Stimulated activated naive CD4-positive, alpha-beta T cell (primary cell): Measurements from ENCODE around the gene GALNT8.
"Not testable (repeated sequence)": the region's sequence is repeated elsewhere in the genome, so short reads cannot be mapped to it uniquely, and the experiment has no call there.

Source experiments
- DNase-seq, 6 experiments: peaks; one replicate each; lab custom pipeline; 2025; lab: John Stamatoyannopoulos, UW

Gene GALNT8

GRCh38 chr12:4744709-4745108 is 24.5 kb downstream of the GALNT8 start:
- no peak for DNase-seq

- DNase-seq = no peak
These were observed 25.0 kb downstream of the GALNT8 start for GRCh38 chr12:4745249-4745648.

GRCh38 chr12:4751654-4752053 is 31.5 kb downstream of the GALNT8 start:
- DNase-seq = not testable (repeated sequence)

GRCh38 chr12:4762773-4763172 is 42.6 kb downstream of the GALNT8 start:
- no peak for DNase-seq

- no peak for DNase-seq
These were observed 43.3 kb downstream of the GALNT8 start for GRCh38 chr12:4763549-4763948.

GRCh38 chr12:4766445-4766844 is 46.2 kb downstream of the GALNT8 start:
- no peak for DNase-seq

- no peak for DNase-seq
These were observed 47.0 kb downstream of the GALNT8 start for GRCh38 chr12:4767186-4767585.

GRCh38 chr12:4768341-4768740 is 48.1 kb downstream of the GALNT8 start:
- no peak for DNase-seq

- DNase-seq = no peak
These were observed 48.9 kb downstream of the GALNT8 start for GRCh38 chr12:4769073-4769472.

- DNase-seq = no peak
These were observed 51.2 kb downstream of the GALNT8 start for GRCh38 chr12:4771172-4771959.

- DNase-seq = no peak
These were observed 51.9 kb downstream of the GALNT8 start for GRCh38 chr12:4771960-4772566.

- no peak for DNase-seq
These were observed 55.7 kb downstream of the GALNT8 start for GRCh38 chr12:4775936-4776335.

GRCh38 chr12:4779749-4780148 is 59.5 kb downstream of the GALNT8 start:
- no peak for DNase-seq

- DNase-seq = no peak
These were observed 60.7 kb downstream of the GALNT8 start for GRCh38 chr12:4780641-4781611.

- DNase-seq = no peak
These were observed 64.3 kb downstream of the GALNT8 start for GRCh38 chr12:4784404-4785054.

- no peak for DNase-seq
These were observed 66.6 kb downstream of the GALNT8 start for GRCh38 chr12:4786795-4787194.

- DNase-seq = no peak
These were observed 67.8 kb downstream of the GALNT8 start for GRCh38 chr12:4787965-4788364.

GRCh38 chr12:4789776-4790175 is 69.6 kb downstream of the GALNT8 start:
- DNase-seq = no peak

- no peak for DNase-seq
These were observed 71.3 kb downstream of the GALNT8 start for GRCh38 chr12:4791497-4791896.

GRCh38 chr12:4794491-4794890 is 74.3 kb downstream of the GALNT8 start:
- no peak for DNase-seq

GRCh38 chr12:4796216-4796615 is 76.0 kb downstream of the GALNT8 start:
- DNase-seq = no peak
